Measurements from ENCODE around the gene KIF16B. TPM values are rescaled to one million over a fixed set of nuclear protein-coding genes. Genes with fewer than 3 reads are reported as not detected.

The KIF16B gene
- total and polyA plus RNA-seq, 4 donors, result 5.1 to 19.7 (median 8.4) TPM

- DNase-seq (ENCODE audit: low spot score), result no peak
- no peaks in the 10 kb centered on the region for H3K4me1 ChIP-seq (ENCODE audit: control insufficient read depth in 4 of 4, insufficient read depth in 4 of 4, low read length in 3 of 4)
- 97% methylated on average over 11 of the region's 11 CpGs for whole genome bisulfite sequencing
- no peaks in the 10 kb centered on the region for H3K9me3 ChIP-seq (ENCODE audit: control insufficient read depth in 4 of 4, low read length in 3 of 4)
- H3K9ac ChIP-seq (ENCODE audit: low read depth in 1 of 2, low read length in 2 of 2), result no peak overlapping the region
- no peaks in the 10 kb centered on the region for H3K27me3 ChIP-seq (ENCODE audit: control insufficient read depth in 4 of 4, insufficient read depth in 4 of 4, low read length in 3 of 4)
- TF ChIP-seq FOXA2 (IDR thresholded peaks at IDR 0.05), result no peak
- TF ChIP-seq, protein P1, sequence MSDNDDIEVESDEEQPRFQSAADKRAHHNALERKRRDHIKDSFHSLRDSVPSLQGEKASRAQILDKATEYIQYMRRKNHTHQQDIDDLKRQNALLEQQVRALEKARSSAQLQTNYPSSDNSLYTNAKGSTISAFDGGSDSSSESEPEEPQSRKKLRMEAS (IDR thresholded peaks at IDR 0.05), result no peak
- no peak for TF ChIP-seq JUND (IDR thresholded peaks at IDR 0.05)
- TF ChIP-seq NR2F2 (IDR thresholded peaks at IDR 0.05), result no peak
- TF ChIP-seq, protein P2, sequence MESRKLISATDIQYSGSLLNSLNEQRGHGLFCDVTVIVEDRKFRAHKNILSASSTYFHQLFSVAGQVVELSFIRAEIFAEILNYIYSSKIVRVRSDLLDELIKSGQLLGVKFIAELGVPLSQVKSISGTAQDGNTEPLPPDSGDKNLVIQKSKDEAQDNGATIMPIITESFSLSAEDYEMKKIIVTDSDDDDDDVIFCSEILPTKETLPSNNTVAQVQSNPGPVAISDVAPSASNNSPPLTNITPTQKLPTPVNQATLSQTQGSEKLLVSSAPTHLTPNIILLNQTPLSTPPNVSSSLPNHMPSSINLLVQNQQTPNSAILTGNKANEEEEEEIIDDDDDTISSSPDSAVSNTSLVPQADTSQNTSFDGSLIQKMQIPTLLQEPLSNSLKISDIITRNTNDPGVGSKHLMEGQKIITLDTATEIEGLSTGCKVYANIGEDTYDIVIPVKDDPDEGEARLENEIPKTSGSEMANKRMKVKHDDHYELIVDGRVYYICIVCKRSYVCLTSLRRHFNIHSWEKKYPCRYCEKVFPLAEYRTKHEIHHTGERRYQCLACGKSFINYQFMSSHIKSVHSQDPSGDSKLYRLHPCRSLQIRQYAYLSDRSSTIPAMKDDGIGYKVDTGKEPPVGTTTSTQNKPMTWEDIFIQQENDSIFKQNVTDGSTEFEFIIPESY (IDR thresholded peaks at IDR 0.05), result no peak
- TF ChIP-seq YY1 (IDR thresholded peaks at IDR 0.05), result no peak
- TF ChIP-seq FOXA1 (IDR thresholded peaks at IDR 0.05), result no peak
- no peak for TF ChIP-seq TAF1 (conservative IDR thresholded peaks at IDR 0.05)
- TF ChIP-seq REST (IDR thresholded peaks at IDR 0.05), result no peak
- TF ChIP-seq SP1 (IDR thresholded peaks at IDR 0.05), result no peak
- TF ChIP-seq RXRA (IDR thresholded peaks at IDR 0.05), result no peak
- TF ChIP-seq EGR1 (IDR thresholded peaks at IDR 0.05; ENCODE audit: low read depth in 2 of 2), result no peak
- TF ChIP-seq HNF4A (conservative IDR thresholded peaks at IDR 0.05), result no peak
- no peak for TF ChIP-seq RAD21 (IDR thresholded peaks at IDR 0.05)
- no peak for TF ChIP-seq GABPA (IDR thresholded peaks at IDR 0.05 in 1 of 2, conservative IDR thresholded peaks at IDR 0.05 in 1 of 2)
- TF ChIP-seq, protein P3, sequence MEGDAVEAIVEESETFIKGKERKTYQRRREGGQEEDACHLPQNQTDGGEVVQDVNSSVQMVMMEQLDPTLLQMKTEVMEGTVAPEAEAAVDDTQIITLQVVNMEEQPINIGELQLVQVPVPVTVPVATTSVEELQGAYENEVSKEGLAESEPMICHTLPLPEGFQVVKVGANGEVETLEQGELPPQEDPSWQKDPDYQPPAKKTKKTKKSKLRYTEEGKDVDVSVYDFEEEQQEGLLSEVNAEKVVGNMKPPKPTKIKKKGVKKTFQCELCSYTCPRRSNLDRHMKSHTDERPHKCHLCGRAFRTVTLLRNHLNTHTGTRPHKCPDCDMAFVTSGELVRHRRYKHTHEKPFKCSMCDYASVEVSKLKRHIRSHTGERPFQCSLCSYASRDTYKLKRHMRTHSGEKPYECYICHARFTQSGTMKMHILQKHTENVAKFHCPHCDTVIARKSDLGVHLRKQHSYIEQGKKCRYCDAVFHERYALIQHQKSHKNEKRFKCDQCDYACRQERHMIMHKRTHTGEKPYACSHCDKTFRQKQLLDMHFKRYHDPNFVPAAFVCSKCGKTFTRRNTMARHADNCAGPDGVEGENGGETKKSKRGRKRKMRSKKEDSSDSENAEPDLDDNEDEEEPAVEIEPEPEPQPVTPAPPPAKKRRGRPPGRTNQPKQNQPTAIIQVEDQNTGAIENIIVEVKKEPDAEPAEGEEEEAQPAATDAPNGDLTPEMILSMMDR (IDR thresholded peaks at IDR 0.05; ENCODE audit: low read depth, low read length, missing input control), result no peak
- TF ChIP-seq, protein P4, sequence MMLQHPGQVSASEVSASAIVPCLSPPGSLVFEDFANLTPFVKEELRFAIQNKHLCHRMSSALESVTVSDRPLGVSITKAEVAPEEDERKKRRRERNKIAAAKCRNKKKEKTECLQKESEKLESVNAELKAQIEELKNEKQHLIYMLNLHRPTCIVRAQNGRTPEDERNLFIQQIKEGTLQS (IDR thresholded peaks at IDR 0.05), result no peak
- H3K27ac ChIP-seq (ENCODE audit: low read depth in 1 of 2, low read length in 2 of 2), result no peak overlapping the region
- no peaks in the 10 kb centered on the region for H3K36me3 ChIP-seq (ENCODE audit: control insufficient read depth in 4 of 4, insufficient read depth in 3 of 4, low read depth in 1 of 4, low read length in 3 of 4)
- no peak overlapping the region for H3K4me3 ChIP-seq (ENCODE audit: low read depth in 1 of 3, low read length in 3 of 3)
These were observed 222.8 kb downstream of the KIF16B start for GRCh38 chr20:16350465-16350864.

Data from liver (tissue), 9 donors.